Lower lobe of right lung (tissue), 2 donors: ENCODE results near the gene LAPTM5. TPM values are rescaled to one million over a fixed set of nuclear protein-coding genes. Genes with fewer than 3 reads are reported as not detected.
A peak's percentile ranks its signal among the peaks of the same experiment; 100 is the strongest.

Experiments
- ATAC-seq, 2 donors: fragments of 200-7000 bp; cut with Tn5 transposase; one replicate each; pipeline ENCODE4 v1.9.1; 2020 to 2022; ENCODE audit warnings: mild to moderate bottlenecking in 2 of 2, moderate library complexity in 2 of 2
- DNase-seq: peaks from one replicate; pipeline ENCODE4 v3.0.0-alpha.2; 2020
- H3K27ac ChIP-seq: fragments of 200-600 bp; one replicate; pipeline ENCODE4 v1.8.0; 2022
- H3K27me3 ChIP-seq: fragments of 200-600 bp; one replicate; pipeline ENCODE4 v1.8.0; 2022; ENCODE audit warnings: low read depth
- H3K36me3 ChIP-seq: fragments of 200-600 bp; one replicate; pipeline ENCODE4 v1.8.0; 2022; ENCODE audit warnings: mild to moderate bottlenecking
- H3K4me1 ChIP-seq: fragments of 200-600 bp; one replicate; pipeline ENCODE4 v1.8.0; 2022
- H3K4me3 ChIP-seq: fragments of 200-600 bp; one replicate; pipeline ENCODE4 v1.8.0; 2022; ENCODE audit warnings: mild to moderate bottlenecking
- H3K9me3 ChIP-seq: fragments of 200-600 bp; one replicate; pipeline ENCODE4 v1.8.0; 2022
- intact Hi-C: fragments of 100-400 bp; cut with DNase I; formaldehyde crosslinking; loops from one replicate; pipeline ENCODE4 v1.11.0; 2022
- total RNA-seq: library from RNA; stranded (reverse); fragmentation: NEBNext Ultra II Directional; extraction: Animal tissue kit (Norgen Biotek cat#: 25700); gene quantifications from one replicate; pipeline ENCODE4 v1.2.1, GENCODE V29; 2021
- TF ChIP-seq, protein P1 (sequence below): fragments of 200-600 bp; IDR thresholded peaks from one replicate; pipeline ENCODE4 v1.8.0; 2022; ENCODE audit warnings: antibody characterized with exemption, mild to moderate bottlenecking
- donor health status: DM: no; HTN: yes; CAD: no; lungs with severe emphysema.

The LAPTM5 gene
- total RNA-seq, 1 donor from 2014 or later = 544 TPM

DNA sequence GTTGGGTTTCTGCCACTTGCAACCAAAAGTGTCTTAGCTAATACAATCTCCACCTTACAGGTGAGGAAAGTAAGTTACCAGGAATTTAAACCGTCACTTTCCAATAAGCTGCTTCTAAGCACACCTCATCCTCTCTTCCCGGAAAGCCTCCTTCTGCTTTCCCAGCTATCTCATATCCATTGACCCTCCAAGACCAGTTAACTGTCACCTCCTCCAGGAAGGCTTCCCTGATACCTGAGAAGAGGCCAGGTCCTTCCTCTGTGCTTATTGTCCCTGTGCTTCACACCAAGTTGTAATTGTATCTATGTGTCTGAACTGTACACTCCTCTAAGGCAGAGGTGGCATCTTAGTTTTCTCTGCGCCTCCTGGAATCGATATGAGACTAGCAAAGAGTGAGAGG lies 23.0 kb downstream of the LAPTM5 start:
- Histone ChIP-seq H3K9me3 (no peaks in the 10 kb centered on the region), H3K4me3 (no peak overlapping the region), H3K27me3 (no peaks in the 10 kb centered on the region), H3K27ac (no peak overlapping the region), H3K36me3 (peaks cover 63% of the 10 kb centered on the region), H3K4me1 (peaks cover 3% of the 10 kb centered on the region)
- intact Hi-C loops = no loop called here
- ATAC-seq (no peak), DNase-seq (no peak)
- TF ChIP-seq, protein P1, sequence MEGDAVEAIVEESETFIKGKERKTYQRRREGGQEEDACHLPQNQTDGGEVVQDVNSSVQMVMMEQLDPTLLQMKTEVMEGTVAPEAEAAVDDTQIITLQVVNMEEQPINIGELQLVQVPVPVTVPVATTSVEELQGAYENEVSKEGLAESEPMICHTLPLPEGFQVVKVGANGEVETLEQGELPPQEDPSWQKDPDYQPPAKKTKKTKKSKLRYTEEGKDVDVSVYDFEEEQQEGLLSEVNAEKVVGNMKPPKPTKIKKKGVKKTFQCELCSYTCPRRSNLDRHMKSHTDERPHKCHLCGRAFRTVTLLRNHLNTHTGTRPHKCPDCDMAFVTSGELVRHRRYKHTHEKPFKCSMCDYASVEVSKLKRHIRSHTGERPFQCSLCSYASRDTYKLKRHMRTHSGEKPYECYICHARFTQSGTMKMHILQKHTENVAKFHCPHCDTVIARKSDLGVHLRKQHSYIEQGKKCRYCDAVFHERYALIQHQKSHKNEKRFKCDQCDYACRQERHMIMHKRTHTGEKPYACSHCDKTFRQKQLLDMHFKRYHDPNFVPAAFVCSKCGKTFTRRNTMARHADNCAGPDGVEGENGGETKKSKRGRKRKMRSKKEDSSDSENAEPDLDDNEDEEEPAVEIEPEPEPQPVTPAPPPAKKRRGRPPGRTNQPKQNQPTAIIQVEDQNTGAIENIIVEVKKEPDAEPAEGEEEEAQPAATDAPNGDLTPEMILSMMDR = no peak

DNA sequence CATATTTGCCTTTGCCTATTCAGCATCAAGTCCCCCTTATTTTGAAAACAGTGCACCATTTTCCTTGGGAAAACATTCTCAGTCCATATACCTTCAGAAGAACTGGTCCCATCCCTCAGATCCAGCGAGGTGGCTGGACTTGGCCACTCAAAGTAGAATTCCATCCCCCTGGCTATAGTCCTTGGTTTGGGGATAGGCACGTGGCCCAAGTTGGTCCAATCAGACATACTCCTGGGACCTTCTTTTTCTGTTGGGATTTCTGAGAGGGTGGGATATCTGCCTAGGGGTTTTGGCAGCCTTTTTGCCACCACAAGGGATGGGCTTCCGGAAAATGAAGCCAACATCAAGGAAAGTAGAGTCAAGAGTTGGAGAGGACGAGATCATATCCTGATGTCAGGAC lies 23.5 kb downstream of the LAPTM5 start:
- ATAC-seq (no peak), DNase-seq (no peak)
- intact Hi-C loops = no loop called here
- no peak overlapping the region for H3K4me3 ChIP-seq
- H3K27me3 ChIP-seq = no peaks in the 10 kb centered on the region
- H3K36me3 ChIP-seq = peaks cover 58% of the 10 kb centered on the region
- H3K9me3 ChIP-seq = no peaks in the 10 kb centered on the region
- H3K4me1 ChIP-seq = peaks cover 3% of the 10 kb centered on the region
- TF ChIP-seq, protein P1 = no peak
- H3K27ac ChIP-seq = no peak overlapping the region

DNA sequence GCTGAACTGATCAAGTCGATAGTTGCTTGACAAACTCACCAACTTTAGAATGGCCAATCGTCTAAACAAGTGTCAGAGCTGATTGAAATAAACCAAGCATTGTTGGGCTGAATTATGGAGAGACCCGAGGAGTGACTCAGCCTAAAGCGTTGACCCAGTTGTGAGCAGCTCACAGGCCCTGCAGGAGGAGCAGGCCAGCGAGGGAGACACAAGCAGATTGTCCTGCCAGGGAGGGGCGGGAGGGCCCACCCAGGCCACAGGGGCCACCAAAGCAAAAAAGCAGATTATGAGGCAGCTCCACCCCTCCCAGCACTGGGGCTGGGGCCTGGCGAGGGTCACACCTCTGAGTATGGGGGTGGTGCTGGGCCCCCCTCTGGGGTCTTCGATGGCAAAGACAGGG lies 24.1 kb downstream of the LAPTM5 start:
- intact Hi-C loops = no loop called here
- TF ChIP-seq, protein P1 = no peak
- no peak overlapping the region for H3K4me3 ChIP-seq
- H3K4me1 ChIP-seq = peaks cover 3% of the 10 kb centered on the region
- H3K9me3 ChIP-seq = no peaks in the 10 kb centered on the region
- H3K36me3 ChIP-seq = peaks cover 52% of the 10 kb centered on the region
- no peak overlapping the region for H3K27ac ChIP-seq
- no peaks in the 10 kb centered on the region for H3K27me3 ChIP-seq
- no peak for DNase-seq
- ATAC-seq = no peak

DNA sequence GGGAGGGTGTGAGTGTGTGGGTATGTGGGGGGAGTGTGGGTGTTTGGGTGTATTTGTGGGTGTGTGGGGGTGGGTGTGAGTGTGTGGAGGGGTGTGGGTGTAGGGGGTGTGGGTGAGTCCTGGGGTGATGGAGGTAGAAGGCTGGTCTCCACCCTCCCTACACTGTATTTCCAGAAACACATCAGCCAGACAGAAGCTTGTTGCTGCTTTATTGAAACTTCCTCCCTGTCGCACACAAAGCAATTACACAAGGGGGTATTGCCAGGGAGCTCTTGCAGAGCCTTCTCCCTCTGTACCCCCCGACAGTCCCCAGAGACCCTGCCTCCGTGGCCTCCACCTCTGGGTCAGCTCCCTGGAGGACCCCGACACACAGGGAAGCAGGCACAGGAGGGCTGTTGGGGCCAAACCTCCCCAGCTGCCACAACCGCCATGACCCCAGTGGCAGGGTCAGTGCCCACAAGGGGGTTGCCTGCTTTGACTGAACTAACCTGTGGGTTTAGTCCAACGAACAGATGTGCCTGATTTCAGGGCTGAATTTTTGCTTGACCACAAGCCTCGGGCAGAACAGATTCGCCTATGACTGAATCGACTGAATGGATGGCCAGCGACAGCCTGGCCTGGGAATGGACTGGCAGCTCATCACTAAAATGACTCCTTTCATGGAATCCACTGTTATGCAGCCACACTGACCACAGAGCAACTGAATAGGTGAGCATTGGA lies 25.1 kb downstream of the LAPTM5 start:
- intact Hi-C loops = no loop called here

GRCh38 chr1:30731806-30732276 lies 25.7 kb downstream of the LAPTM5 start:
- no peaks in the 10 kb centered on the region for H3K9me3 ChIP-seq
- DNase-seq (no peak), ATAC-seq (peak in 1 of 2 donors; percentile 12)
- peaks cover 36% of the 10 kb centered on the region for H3K36me3 ChIP-seq
- peaks cover 3% of the 10 kb centered on the region for H3K4me1 ChIP-seq
- intact Hi-C loops = no loop called here
- TF ChIP-seq, protein P1 = no peak
- no peak overlapping the region for H3K27ac ChIP-seq
- H3K4me3 ChIP-seq = no peak overlapping the region
- no peaks in the 10 kb centered on the region for H3K27me3 ChIP-seq

More for the DNA sequence above, 25.1 kb downstream of the LAPTM5 start:
- Histone ChIP-seq H3K4me3 (no peak overlapping the region), H3K9me3 (no peaks in the 10 kb centered on the region), H3K27me3 (no peaks in the 10 kb centered on the region), H3K27ac (no peak overlapping the region), H3K36me3 (peaks cover 42% of the 10 kb centered on the region), H3K4me1 (peaks cover 3% of the 10 kb centered on the region)
- ATAC-seq (peak; percentile 5 to 21), DNase-seq (no peak)
- TF ChIP-seq, protein P1 = no peak
